GM13976 (cell line): ENCODE results near the gene THBS2.

Experiments used
- DNase-seq: peaks from one replicate; pipeline ENCODE4 v3.0.0; 2012; ENCODE audit warnings: low spot score
- in situ Hi-C: fragments of 300-500 bp; cut with MboI; formaldehyde crosslinking; loops from one replicate; pipeline ENCODE4 v1.12.0; 2022; ENCODE audit warnings: low sequenced_read_pairs, mixed read lengths, inconsistent platforms; ENCODE audit not compliant: unreplicated experiment
- TF ChIP-seq, protein P1 (sequence below): IDR thresholded peaks from 2 replicates; pipeline ENCODE4 v1.5.1; 2012; ENCODE audit warnings: borderline replicate concordance, mild to moderate bottlenecking; ENCODE audit not compliant: insufficient read depth; ENCODE audit errors: extremely low read depth, missing control alignments, control extremely low read depth

Gene THBS2

GRCh38 chr6:169234634-169235033, 19.0 kb downstream of the THBS2 start:
- DNase-seq = no peak
- TF ChIP-seq, protein P1, sequence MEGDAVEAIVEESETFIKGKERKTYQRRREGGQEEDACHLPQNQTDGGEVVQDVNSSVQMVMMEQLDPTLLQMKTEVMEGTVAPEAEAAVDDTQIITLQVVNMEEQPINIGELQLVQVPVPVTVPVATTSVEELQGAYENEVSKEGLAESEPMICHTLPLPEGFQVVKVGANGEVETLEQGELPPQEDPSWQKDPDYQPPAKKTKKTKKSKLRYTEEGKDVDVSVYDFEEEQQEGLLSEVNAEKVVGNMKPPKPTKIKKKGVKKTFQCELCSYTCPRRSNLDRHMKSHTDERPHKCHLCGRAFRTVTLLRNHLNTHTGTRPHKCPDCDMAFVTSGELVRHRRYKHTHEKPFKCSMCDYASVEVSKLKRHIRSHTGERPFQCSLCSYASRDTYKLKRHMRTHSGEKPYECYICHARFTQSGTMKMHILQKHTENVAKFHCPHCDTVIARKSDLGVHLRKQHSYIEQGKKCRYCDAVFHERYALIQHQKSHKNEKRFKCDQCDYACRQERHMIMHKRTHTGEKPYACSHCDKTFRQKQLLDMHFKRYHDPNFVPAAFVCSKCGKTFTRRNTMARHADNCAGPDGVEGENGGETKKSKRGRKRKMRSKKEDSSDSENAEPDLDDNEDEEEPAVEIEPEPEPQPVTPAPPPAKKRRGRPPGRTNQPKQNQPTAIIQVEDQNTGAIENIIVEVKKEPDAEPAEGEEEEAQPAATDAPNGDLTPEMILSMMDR = no peak
- in situ Hi-C loops = no loop called here

DNA sequence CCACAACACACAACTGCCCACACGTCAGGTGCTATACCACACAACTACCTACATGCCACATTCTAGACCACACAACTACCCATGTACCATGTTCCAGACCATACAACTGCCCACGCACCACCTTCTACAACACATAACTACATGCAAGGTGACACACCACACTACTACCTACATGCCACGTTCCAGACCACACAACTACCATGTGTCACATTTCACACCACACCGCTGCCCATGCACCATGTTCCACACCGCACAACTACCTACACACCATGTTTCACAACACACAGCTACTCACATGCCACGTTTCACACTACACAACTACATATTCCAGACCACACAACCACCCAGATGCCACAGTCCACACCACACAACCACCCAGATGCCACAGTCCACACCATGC, 19.8 kb downstream of the THBS2 start:
- DNase-seq = no peak
- in situ Hi-C loops = no loop called here
- TF ChIP-seq, protein P1 = no peak

DNA sequence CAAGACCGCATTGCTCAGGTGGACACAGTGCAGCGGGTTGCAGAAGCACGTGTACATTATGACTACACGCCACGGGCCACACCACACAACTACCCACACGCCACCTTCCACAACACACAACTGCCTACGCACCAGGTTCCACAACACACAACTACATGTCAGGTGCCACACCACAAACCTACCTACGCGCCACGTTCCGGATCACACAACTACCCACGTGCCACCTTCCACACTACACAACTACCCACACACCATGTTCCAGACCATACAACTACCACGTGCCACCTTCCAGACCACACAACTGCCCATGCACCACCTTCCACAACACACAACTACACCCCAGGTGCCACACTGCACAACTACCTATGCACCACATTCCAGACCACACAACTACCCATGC, 20.5 kb downstream of the THBS2 start:
- in situ Hi-C loops = no loop called here
- DNase-seq = no peak
- TF ChIP-seq, protein P1 = no peak

GRCh38 chr6:169232507-169232931, 21.1 kb downstream of the THBS2 start:
- no peak for DNase-seq
- in situ Hi-C loops = no loop called here
- TF ChIP-seq, protein P1 = no peak

DNA sequence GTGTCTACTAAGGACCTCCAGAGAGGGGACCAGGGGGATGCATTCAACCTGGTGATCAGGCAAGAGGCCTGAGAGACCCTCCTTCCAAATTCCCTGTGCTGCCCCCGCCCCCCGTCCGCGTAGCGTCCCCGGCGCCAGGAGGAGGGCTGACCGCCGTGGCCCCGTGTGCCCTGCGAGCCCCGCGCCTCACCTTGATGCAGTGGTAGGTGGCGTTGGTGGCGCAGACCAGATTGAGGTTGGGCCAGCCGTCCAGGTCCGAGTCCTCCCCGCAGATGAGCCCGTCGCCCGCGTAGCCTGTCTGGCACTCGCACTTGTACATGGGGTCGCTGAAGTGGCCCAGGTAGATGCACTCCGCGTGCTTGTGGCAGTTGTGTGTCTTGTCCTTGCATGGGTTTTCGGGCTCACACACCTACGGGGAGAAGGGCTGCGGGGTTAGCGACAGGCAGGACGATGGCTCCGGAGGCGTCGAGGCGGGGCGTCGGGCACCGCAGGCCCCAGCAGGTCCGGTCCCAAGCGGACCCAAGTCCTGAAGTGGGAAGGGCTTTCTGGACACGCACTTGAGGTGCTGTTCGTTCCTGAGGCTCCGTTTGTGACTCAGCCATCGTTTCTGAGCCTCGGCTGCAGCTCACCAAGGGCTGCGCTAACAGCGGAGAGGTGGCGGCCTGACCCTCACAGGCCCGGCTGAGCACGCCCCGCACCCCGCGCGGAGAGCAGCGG, 21.7 kb downstream of the THBS2 start:
- in situ Hi-C loops = no loop called here
- TF ChIP-seq, protein P1 = no peak

DNA sequence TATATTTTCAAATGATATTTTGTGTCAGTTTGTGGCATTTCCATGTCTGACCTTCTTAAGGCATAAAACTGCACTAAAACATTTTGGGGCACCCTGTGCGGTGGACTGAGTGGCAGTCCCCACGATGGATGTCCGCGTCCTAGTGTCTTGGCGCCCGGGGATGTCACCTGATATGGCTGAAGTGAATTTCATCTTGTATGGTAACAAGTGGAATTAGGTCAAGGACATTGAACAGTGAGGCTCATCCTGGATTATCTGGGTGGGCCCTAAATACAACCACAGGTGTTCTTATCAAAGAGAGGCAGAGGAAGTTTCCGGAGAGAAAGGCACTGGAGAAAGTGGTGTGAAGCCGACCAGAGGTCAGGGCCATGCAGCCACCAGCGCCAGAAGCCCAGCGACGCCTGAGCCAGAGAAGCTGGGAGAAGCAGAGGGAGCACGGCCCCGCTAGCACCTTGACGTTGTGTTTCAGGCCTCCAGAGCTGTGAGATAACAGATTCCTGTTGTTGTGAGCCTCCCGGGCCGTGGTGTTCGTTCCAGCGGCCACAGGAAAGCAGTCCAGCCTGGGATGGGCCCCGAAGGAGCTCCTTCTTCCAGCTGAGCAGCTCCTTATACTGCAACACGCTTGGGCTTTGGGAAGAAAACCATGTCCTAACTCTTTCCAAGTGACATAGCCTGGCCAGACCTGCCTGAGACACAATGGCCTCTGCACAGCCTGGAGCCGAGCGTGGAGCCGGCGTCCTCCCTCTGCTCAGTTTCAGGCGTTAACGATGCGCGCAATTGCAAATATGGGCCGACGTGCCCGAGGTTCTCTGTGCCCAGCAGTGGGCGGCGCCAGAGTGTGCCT, 22.5 kb downstream of the THBS2 start:
- in situ Hi-C loops = no loop called here
- no peak for DNase-seq
- TF ChIP-seq, protein P1 = no peak

More for the DNA sequence above, 21.7 kb downstream of the THBS2 start:
- no peak for DNase-seq
